ENCODE results near the gene PPP2R5D.
A peak's percentile ranks its signal among the peaks of the same experiment; 100 is the strongest.
"Not testable (repeated sequence)": the region's sequence is repeated elsewhere in the genome, so short reads cannot be mapped to it uniquely, and the experiment has no call there.

The PPP2R5D gene

DNA sequence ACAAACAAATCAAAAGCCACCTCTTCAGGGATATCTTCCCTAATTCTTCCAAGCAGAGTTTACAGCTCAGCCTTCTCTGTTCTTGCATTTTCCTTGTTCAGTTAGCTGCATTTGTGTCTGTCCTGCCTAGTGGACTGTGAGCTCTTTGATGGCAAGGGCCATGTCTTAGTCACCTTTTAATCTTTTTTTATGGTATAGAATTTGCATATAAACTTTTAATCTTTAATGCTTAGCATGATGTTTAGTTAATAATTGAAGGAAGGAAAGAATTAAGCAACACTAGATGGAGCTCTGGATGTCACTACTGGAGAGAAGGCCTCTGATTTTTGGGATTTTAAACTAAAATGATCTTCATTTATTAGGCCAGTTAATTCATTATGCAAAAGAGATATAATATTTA lies 12.1 kb downstream of the PPP2R5D start:
- no peak for DNase-seq (ENCODE audit: low read depth)

DNA sequence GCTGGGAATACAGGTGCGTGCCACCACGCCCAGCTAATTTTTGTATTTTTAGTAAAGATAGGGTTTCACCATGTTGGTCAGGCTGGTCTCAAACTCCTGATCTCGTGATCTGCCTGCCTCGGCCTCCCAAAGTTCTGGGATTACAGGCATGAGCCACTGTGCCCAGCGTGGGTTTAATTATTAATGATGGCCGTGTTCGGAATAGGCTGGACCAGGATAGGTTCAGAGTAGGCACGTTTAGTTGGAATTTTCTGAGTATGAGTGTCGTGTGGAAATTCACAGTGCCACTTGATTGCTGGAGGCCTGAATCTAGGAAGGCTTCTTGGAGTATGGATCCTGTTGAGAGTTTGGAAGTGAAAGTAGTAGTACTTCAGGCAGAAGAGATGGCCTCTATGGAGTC lies 13.8 kb downstream of the PPP2R5D start:
- not testable (repeated sequence) for DNase-seq (ENCODE audit: low read depth)

DNA sequence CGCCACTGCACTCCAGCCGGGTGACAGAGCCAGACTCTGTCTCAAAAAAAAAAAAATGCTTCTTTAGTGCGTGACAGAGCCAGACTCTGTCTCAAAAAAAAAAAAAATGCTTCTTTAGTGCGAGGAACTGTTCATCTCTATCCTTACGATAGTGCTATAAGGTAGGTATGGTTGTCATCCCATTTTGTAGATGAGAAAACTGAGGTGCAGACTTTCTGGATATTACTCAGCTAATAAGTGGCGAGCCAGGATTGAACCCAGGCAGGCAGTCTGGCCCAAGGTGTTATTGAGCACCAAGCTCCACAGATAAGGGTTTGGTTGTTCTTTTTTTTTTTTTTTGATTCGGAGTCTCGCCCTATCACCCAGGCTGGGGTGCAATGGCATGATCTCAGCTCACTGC lies 17.5 kb downstream of the PPP2R5D start:
- no peak for DNase-seq (ENCODE audit: low read depth)

DNA sequence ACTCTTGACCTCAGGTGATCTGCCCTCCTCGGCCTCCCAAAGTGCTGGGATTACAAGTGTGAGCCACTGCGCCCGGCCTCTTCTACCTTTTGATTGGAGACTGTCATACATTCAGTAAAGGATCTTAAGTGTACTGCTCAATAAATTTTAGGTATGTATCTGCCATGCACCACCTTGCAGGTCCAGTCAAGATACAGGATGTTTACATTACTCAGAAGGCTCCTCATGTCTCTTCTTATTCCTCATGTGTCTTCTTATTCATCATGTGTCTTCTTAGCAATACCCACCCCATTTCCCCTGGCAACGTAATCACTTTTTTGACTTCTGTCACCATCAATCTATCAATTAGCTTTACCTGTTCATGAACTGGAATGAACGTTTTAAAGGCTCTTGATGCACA lies 21.5 kb downstream of the PPP2R5D start:
- no peak for DNase-seq (ENCODE audit: low read depth)

DNA sequence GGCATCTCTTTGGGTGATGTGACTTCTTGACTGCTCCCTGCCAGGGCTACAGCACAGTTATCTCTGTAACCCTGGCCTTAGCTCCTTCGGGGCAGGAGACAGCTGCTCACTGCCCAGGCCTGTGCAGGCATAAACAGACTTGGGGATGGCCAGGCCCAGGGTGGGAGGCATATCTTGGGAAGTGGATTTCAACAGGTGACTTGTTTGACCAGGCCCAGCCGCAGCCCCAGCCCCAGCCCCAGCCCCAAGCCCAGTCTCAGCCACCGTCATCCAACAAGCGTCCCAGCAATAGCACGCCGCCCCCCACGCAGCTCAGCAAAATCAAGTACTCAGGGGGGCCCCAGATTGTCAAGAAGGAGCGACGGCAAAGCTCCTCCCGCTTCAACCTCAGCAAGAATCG lies 21.9 kb downstream of the PPP2R5D start:
- DNase-seq (ENCODE audit: low read depth): no peak

DNA sequence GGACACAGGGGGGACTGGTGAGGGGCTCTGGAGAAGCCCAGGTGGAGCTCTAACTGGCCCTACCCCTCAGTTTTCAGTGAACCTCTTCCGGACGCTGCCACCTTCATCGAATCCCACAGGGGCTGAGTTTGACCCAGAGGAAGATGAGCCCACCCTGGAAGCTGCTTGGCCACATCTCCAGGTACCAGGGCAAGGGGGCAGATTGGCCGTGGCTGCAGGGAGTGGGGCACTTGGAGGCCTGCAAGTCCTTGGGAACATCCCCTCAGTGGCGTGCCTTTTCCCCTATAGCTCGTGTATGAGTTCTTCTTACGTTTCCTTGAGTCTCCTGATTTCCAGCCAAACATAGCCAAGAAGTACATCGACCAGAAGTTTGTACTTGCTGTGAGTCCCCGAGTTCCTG lies 22.8 kb downstream of the PPP2R5D start:
- DNase-seq (ENCODE audit: low read depth): no peak

DNA sequence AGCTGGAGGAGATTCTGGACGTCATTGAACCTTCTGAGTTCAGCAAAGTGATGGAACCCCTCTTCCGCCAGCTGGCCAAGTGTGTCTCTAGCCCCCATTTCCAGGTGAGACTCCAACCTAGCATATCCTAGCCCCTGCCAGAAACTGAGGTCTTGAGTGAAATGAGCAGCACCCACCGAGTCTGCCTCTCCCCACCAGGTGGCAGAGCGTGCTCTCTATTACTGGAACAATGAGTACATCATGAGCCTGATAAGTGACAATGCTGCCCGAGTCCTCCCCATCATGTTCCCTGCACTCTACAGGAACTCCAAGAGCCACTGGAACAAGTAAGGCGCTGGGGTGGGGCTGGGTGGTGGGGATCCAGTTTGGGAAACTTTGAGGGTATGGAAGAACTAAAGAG lies 24.8 kb downstream of the PPP2R5D start:
- no peak for DNase-seq (ENCODE audit: low read depth)

DNA sequence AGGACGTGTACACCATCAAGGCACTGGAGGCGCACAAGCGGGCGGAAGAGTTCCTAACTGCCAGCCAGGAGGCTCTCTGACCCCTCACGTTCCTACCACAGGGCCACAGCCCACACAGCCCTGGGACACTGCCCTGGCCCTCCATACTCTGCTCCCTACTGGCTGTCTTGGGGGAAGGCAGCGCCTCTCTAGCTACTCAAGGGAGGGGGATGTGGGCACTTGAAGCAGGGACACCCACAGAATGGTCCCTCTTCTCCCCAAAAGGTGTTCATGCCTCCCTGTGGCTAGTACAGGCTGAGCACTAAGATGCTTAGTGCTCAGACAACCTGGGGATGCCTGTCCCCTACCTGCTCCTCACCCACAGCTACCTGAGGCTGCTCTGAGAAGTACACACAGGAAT lies 26.8 kb downstream of the PPP2R5D start:
- no peak for DNase-seq (ENCODE audit: low read depth)

DNA sequence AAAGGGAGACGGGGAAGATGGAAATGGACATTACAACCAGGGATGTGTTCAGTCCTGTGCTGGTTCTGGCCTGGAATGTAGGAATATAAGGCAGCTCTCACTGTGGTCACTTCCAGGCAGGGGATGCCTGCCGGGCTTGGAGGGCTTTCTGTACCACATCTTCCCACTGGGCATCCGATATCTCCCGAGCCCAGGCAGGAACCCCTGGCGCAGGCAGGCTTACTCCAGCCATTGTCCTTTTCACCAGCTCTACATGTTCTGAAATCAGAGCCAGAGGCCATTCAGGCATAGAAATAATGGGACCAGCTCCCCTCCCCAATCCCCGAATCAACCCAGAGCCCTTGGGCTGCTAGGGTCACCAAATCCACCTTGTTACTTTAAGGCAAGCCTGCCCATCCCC lies 28.0 kb downstream of the PPP2R5D start:
- no peak for DNase-seq (ENCODE audit: low read depth)

DNA sequence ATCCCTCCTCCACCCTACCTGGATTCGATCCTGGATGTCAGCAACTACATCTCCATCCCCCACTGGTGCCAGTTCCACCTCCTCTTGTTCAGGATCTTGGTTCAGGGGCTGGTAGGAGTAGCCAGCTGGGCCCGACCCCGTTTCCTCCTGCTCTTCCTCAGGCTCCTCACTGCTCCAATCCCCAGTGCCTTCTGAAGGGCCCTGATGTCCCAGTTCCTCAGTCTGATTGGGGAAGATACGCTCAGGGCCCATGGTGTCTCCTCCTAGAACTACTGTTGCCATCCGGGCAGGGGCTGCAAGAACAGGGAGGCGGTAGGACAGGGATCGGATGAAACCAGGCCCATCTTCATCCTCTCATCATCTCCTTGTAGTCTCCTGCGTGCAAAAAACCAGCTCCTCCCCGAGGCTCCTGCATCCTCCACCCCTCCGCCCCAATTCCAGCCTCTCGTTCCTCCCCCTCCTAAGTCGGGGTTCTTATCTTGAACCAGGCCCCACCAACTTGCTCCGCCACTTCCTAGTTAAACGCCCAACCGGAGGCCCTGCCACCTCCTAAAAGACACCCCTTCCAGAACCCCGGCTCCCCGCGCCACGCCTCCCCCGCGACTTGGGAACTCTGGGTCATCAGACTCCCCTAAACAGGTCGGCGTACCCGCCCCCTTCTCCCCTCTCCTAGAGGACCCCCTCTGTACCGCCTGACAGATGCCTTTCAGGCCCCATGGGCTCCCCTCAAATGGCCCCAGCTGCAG lies 28.9 kb downstream of the PPP2R5D start:
- DNase-seq (ENCODE audit: low read depth): peak; percentile 31

DNA sequence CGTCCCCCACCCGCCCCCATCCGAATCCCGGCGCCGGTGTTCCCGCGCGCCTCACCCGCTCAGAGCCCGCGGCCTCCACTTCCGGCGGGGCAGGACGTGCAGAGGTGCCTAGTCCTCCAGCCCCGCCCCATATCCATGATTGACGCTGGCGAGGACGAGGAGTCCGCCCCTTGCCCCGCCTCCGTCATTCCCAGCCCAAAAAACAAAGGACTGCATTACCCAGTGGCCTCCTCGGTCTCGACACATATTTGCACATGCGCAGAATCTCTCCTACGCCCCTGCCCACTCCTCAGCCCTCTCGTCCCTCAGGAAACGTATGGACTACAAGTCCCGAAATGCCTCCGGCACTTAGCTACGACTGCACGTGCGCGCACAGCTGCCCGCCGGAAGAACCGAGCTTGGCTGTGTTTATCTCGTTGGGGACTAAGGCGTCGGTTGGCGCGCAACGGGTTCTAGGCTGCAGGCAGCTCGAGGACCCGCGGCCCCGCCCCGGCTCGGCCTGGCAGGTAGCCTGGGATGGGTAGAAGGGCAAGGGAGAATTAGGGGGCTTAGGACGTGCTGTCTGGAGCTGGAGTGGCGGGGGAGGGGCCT lies 29.6 kb downstream of the PPP2R5D start, which contains the start of the genes KLHDC3 and MEA1:
Gene KLHDC3, plus strand, starts transcription at position 407 of the 591 bp plus-strand sequence. CDS start 2,944 bp downstream, outside the sequence.
Gene MEA1, minus strand, starts transcription at position 104 of the 591 bp plus-strand sequence. CDS start 133 bp downstream, outside the sequence.
- peak; percentile 100 for DNase-seq (ENCODE audit: low read depth)

DNA sequence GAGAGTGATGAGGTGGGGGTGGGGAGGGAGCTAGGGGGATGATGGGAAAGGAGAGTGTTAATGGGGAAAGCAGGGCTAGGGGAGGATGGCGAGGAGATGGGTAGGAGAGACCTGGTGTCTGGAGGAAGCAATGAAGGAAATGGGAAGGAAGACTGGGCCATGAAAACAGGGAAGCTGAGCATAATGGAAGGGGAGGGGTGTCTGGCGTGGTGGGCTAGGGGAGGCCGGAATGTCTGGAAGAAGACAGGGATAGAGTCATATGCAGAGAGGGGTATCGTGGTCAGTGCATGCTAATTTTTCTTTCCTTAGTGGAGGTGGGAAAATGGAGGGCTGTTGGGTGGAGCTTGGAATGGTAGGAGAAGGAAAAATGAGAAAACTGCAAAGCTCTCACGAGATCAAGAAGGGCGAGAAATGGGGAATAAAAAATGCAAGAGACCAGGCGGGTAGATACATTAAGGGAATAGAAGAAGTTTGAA lies 30.1 kb downstream of the PPP2R5D start:
- DNase-seq (ENCODE audit: low read depth): no peak

DNA sequence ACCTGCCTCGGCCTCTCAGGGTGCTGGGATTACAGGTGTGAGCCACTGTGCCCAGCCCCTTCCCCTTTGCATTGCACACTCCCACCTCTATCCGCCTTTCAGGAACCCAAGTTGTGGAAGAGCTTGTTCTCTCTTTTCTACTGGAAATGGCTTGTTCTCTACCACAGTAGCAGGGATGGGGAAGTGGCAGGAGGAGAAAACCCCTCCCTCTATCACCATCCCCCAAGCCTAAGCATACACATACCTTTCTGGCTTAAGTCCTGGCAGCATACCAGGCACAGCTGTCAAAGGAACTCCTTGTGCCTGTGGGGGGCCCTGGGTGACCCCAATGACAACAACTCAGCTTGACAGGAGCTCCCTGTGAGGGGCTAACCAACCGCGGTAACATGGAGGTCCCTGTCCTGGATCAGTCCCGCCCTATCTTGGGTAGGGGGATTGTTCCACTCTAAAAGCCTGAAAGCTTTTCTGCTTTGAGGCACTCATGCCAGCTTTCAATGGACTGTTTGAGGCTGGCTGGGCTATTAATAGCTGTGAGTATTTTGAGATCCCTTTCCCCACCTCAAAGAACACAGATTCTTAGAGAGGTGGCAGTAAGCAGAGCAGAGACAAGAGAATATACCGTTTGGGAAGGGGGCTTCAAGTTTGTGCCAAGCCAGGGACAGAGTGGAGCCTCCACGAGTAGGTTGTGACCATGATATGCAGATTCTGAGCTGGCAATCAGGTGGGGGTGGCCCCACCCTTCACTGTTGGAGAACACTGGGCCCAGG lies 32.0 kb downstream of the PPP2R5D start:
- no peak for DNase-seq (ENCODE audit: low read depth)

DNA sequence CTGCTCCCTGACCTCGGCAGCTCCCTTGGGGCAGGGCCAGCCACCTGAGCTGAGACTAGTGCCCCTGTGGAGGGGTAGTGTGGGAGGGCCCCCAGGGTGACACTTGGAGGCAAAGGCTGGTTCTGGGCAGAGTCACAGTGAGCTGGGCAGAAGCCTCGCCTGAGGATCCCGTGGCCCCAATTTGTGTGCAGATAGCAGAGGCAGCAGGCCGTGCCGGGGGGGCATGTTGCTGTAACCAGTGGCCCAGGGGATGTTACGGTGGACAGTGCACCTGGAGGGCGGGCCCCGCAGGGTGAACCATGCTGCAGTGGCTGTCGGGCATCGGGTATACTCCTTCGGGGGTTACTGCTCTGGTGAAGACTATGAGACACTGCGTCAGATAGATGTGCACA lies 32.6 kb downstream of the PPP2R5D start:
- no peak for DNase-seq (ENCODE audit: low read depth)

DNA sequence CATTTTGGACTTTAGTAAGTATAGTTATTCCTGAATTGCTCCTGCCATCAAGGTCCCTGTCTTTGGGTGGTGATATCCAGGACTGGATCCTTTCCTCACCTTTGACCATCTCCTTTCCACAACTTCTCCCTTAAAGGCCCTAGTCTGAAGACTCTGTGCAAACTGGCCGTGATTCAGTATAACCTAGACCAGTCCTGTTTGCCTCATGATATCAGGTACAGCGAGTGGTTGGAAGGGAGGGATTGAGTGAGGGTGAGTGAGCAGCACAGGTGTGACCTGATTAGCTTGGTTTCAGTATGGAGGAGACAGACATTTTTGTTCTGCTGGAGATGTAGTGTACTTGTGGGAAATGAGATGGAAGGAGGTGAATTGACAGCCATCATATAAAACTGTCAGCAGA lies 34.8 kb downstream of the PPP2R5D start:
- DNase-seq (ENCODE audit: low read depth): no peak

DNA sequence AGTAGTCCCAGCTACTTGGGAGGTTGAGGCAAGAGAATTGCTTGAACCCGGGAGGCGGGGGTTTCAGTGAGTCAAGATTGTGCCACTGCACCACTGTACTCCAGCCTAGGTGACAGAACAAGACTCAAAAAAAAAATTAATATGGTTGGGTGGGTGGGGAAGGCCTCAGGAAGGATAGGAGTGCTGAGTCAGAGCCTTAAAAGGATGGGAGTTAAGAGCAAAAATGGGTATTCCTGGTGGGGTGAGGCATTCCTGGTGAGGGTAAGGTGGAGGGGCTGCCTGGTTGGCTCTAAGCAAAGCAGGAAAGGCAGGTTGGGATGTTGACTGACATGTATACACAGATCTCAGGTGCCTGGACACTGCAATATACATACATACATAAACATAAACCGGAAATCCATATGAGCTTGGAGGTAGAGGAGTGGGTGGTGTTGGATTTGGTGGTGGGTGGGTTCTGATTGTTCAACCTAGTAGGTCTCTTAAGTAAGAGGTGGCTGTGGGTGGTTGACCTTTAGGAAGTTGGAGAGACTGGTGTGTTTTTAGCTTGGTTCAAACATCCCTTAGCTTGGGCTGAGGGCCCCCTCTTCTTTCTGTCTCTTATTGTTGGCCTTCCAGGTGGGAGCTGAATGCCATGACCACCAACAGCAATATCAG lies 35.8 kb downstream of the PPP2R5D start:
- DNase-seq (ENCODE audit: low read depth): no peak

DNA sequence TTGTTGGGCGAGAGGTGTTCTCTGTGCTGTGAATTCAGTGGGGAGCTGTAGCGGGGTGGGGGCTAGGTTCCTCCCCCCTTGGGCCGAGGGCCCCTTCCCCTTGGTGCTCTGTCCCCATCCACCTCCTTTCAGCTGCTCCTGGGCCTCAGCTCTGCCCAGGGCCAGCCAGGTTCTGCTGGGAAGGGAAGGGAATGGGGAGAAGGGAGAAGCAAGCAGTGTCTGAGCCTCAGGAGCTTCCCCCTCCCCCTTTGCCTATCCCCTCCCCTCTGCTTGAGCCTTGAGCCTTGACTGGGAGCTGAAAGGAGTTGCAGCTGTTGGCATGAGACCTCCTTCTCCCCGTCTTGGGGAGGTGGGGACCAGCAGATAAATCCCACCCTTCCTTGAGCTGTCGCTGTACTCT lies 36.5 kb downstream of the PPP2R5D start:
- no peak for DNase-seq (ENCODE audit: low read depth)

DNA sequence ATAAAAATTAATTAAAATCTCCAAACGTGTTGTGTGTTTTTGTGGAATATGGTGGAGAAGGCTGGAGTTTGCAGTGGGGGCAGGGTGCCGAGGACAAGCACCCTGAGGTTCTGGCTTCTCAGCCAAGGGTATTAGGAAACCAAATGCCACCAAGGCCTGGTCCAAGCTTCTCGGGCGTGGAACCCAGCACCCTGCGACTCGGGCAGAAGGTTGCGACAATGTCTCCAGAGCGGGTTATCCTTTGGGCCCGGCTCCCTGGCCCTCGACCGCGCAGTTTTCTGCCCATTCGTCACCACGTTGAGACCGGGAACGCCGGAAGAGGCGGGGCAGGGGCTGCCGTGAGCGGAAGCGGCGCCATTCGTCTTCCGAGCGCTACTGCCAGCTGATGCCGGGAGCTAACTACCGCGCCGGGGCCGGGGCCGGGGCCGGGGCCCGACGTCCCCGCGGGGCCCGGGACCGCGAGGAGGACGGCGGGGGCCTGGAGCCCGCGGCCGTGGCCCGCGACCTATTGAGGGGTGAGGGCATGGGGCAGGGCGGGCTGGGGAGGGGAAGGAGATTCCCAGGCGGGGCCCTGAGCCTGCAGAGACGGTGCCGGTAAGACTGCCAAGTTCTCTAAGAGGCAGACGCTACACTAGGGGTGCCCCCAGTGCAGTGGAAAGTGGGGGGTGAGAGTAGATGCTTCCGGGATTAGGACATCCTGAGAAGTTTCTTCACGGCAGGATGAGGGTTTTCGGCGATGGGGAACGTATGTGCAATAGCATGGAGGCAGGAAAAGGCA lies 37.1 kb downstream of the PPP2R5D start, which contains the start of gene RRP36:
Gene RRP36, plus strand, starts transcription at position 354 of the 778 bp plus-strand sequence. Its CDS starts 32 bp downstream, at position 386.
- DNase-seq (ENCODE audit: low read depth): peak; percentile 47

DNA sequence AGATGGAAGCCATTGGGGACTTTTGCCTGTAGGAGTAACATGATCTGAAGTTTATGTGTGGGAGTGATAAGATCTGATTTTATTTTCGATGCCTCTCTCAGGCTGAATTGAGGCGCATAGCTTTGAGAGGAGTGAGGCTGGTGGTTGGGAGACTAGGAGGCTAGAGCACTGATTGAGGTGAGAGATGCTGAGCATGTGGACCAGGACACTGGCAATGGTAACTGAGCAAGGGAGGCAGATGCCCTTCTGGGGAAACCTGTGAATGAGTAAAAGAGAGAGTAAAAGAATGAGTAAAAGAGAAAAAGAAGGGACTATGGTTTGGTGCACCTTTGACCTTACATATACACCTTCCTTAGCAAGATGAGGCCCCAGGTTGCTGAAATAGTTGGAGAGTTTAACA lies 40.1 kb downstream of the PPP2R5D start:
- DNase-seq (ENCODE audit: low read depth): no peak

DNA sequence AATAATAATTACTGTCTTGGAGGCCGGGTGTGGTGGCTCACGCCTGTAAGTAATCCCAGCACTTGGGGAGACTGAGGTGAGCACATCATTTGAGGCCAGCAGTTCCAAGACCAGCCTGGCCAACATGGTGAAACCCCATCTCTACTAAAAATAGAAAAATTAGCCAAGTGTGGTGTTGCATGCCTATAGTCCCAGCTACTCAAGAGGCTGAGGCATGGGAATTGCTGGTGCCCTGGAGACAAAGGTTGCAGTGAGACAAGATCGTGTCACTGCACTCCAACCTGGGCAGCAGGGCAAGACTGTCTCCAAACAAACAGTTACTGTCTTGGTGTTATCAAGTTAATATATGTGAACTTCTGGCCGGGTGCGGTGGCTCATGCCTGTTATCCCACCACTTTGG lies 42.0 kb downstream of the PPP2R5D start:
- DNase-seq (ENCODE audit: low read depth): no peak

DNA sequence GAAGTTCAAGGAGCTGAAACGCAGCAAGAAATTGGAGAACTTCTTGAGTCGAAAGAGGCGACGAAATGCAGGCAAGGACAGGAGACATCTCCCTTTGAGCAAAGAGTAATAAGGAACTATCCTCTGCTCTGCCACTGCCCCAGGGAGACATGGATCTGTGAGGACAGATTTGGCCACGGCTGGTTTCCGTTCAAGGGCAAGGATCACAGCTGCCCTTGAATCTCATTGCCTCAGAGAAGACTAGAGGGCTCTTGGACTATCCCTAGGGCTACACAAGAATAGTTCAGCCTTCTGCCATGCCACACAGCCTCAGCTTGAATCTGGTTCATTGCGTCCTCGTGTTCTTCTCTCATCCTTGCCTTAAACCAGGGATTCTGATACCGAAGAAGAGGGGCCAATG lies 44.8 kb downstream of the PPP2R5D start:
- DNase-seq (ENCODE audit: low read depth): no peak
